Fibroblast of mammary gland (primary cell): ENCODE results near the gene ACOXL.

Experiments
- DNase-seq: peaks from one replicate; pipeline ENCODE4 v3.0.0-alpha.2; 2010; ENCODE audit warnings: low read depth
- H3K4me3 ChIP-seq: 2 replicates; pipeline ENCODE4 v1.5.1; 2011; ENCODE audit warnings: low read depth, mild to moderate bottlenecking, low read length, moderate library complexity; ENCODE audit not compliant: control insufficient read depth
- TF ChIP-seq, protein P1 (sequence below): conservative IDR thresholded peaks from 2 replicates; pipeline ENCODE4 v1.5.1; 2011; ENCODE audit warnings: low read depth, low read length, inconsistent platforms; ENCODE audit not compliant: control insufficient read depth, insufficient read depth

Gene ACOXL

GRCh38 chr2:111111101-111111755 lies 378.9 kb downstream of the ACOXL start:
- TF ChIP-seq, protein P1, sequence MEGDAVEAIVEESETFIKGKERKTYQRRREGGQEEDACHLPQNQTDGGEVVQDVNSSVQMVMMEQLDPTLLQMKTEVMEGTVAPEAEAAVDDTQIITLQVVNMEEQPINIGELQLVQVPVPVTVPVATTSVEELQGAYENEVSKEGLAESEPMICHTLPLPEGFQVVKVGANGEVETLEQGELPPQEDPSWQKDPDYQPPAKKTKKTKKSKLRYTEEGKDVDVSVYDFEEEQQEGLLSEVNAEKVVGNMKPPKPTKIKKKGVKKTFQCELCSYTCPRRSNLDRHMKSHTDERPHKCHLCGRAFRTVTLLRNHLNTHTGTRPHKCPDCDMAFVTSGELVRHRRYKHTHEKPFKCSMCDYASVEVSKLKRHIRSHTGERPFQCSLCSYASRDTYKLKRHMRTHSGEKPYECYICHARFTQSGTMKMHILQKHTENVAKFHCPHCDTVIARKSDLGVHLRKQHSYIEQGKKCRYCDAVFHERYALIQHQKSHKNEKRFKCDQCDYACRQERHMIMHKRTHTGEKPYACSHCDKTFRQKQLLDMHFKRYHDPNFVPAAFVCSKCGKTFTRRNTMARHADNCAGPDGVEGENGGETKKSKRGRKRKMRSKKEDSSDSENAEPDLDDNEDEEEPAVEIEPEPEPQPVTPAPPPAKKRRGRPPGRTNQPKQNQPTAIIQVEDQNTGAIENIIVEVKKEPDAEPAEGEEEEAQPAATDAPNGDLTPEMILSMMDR: no peak
- no peak overlapping the region for H3K4me3 ChIP-seq
- no peak for DNase-seq

DNA sequence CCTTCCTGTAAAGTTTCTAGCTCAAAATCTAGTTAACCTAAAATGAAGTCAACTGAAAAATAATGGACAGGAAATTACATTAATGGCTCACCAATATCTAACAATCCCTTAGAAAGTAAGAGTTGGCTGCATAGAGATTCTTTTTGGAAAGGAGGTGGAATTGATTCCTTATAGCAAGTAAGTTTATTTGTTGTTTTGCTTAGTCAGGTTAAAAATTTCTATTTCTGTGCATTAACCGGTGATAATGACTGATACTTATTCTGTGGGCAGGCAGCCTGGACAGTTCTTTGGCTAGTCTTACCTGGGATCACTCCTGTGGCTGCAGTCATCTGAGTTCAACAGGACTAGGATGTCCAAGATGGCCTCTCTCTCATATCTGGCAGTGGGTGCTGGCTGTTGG lies 381.5 kb downstream of the ACOXL start:
- no peak overlapping the region for H3K4me3 ChIP-seq
- DNase-seq: no peak

DNA sequence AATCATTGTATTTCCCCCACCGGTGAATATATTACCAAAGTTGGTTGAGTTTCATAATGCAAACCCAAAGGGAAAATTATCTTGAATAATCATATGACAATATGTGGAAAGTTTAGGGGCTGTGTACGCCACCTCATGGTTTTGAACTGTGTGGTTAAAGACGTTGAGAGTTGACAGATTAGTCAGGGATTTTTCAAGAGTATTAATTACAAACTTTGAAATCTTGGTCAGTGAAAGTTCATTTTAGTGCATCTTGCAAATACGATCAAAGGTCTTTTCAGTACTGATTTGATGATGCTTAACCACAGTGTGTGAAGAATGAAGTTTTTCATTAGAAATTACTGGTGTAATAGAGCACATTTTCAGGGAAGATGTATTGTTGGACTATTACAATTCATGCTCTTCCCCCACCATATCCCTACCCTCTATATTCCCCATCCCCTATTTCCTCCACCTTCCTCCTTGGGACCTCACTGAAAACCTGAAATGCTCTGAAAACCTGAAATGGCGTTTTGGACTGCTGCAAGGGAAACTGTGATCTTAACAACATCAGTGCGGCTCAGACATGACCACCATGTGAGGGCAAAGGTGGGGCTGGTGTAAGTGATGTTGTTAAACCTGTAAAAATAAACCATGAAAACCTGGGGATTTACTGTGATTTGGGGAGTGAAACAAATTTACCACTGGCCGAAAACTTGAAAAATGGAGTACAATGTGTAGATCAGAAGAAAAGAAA lies 383.8 kb downstream of the ACOXL start:
- TF ChIP-seq, protein P1: no peak
- DNase-seq: no peak
- no peak overlapping the region for H3K4me3 ChIP-seq

More for the DNA sequence above, 381.5 kb downstream of the ACOXL start:
- TF ChIP-seq, protein P1: no peak

GRCh38 chr2:111116843-111117597 lies 384.6 kb downstream of the ACOXL start:
- peak overlapping the region; percentile 45 for H3K4me3 ChIP-seq
- DNase-seq: peak; percentile 66
- TF ChIP-seq, protein P1: peak; percentile 90

DNA sequence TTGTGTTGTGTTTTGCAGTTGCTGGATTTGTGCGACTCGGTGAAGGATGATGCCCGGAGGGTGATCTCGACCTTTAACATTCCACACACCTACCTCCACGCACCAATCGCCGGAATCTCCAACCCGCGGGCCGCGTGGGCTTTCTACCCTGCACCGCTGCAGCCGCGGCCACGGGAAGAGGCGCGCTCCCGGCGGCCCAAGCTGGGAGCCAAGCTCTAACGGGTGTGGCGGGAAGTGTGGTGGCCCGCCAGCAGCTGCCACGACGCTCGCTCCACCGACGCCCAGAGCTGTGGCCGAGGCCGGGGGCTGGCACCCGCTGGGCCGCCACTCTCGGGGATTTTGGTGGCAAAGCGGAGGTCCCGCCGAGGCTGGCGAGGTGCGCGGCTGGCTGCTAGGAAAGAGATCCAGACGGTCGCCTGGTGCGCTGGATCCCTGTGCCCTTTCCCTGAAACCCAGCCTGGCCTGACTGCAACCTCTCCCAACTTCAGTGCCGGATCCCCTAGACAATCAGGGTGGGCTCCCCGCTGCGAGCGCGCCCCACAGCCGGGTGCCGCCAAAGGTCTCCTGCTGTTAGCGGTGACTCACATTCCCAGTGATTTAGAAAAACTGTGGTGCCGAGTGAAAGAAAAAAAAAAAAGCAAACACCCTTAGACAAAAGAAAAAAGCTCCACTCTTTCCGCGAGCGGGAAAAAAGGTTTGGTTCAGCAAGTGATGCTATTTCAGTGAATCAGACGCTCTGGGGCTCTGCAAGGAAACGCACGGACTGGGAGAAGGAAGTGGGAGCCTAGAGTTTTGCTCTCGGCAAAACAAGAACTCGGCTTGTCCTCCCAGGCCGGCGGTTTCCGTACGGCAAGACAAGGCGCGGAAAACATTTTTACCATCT lies 385.5 kb downstream of the ACOXL start:
- TF ChIP-seq, protein P1: no peak
- H3K4me3 ChIP-seq: peak overlapping the region; percentile 45
- DNase-seq: peak; percentile 51

GRCh38 chr2:111118481-111118980 lies 386.2 kb downstream of the ACOXL start:
- DNase-seq: no peak
- no peak overlapping the region for H3K4me3 ChIP-seq
- TF ChIP-seq, protein P1: no peak
